GM12878 (cell line): ENCODE results near the gene TBC1D32. TPM values are rescaled to one million over a fixed set of nuclear protein-coding genes. Genes with fewer than 3 reads are reported as not detected.

ENCODE experiments used
- ATAC-seq: fragments of 200-7000 bp; cut with Tn5 transposase; 3 replicates; pipeline ENCODE4 v1.9.1; 2020; ENCODE audit warnings: mild to moderate bottlenecking, moderate library complexity
- BruUV-seq: library from RNA; stranded (reverse); fragments of 400-500 nt; replicated peaks from 2 replicates; lab custom pipeline; 2021; lab: Mats Ljungman, UMichigan
- CTCF ChIA-PET: fragments of 300-600 bp; sonication (Branson Sonifier 250); formaldehyde crosslinking; extraction: SDS; loops from one replicate; lab custom pipeline; 2021; ENCODE audit warnings: inconsistent platforms; lab: Yijun Ruan, JAX
- POLR2A ChIA-PET: fragments of 350-600 bp; formaldehyde crosslinking; extraction: SDS; loops from one replicate; lab custom pipeline; 2021; ENCODE audit warnings: inconsistent platforms; lab: Charles Lee
- RAD21 ChIA-PET: fragments of 300-600 bp; sonication (Branson Sonifier 250); formaldehyde crosslinking; loops from one replicate; lab custom pipeline; 2023; ENCODE audit warnings: antibody characterized with exemption; ENCODE audit not compliant: unreplicated experiment; lab: Charles Lee
- SMC1A ChIA-PET: fragments of 300-600 bp; sonication (Branson Sonifier 250); formaldehyde crosslinking; loops from one replicate; lab custom pipeline; 2023; ENCODE audit not compliant: unreplicated experiment, uncharacterized antibody; lab: Charles Lee
- DNase-seq: peaks from one replicate; pipeline ENCODE4 v3.0.0-alpha.2; 2011; ENCODE audit warnings: low read depth, low spot score
- FAIRE-seq: peaks from 3 replicates; lab custom pipeline; 2011; peaks lifted over from hg19 to GRCh38; lab: Jason Lieb, UNC
- H2AFZ ChIP-seq: 2 replicates; pipeline ENCODE4 v1.6.0; 2011; ENCODE audit warnings: low read depth, low read length, control low read depth; ENCODE audit not compliant: control insufficient read depth
- H3K27ac ChIP-seq: 2 replicates; pipeline ENCODE4 v1.5.1; 2011; ENCODE audit warnings: control low read depth; ENCODE audit not compliant: control insufficient read depth, insufficient read depth
- H3K27me3 ChIP-seq, 2 experiments: replicated peaks in 1 of 2; 2 replicates each; pipeline versions ENCODE4 v1.6.0 to v1.6.1; 2011; ENCODE audit warnings: low read length in 1 of 2; ENCODE audit not compliant: control insufficient read depth in 2 of 2, insufficient read depth in 2 of 2
- H3K36me3 ChIP-seq, 2 experiments: 2 replicates each; pipeline ENCODE4 v1.5.1; 2011; ENCODE audit warnings: low read length in 1 of 2; ENCODE audit not compliant: control insufficient read depth in 2 of 2, insufficient read depth in 2 of 2
- H3K4me1 ChIP-seq: 2 replicates; pipeline ENCODE4 v1.6.1; 2011; ENCODE audit warnings: mild to moderate bottlenecking, low read length, moderate library complexity, mixed read lengths; ENCODE audit not compliant: control insufficient read depth, insufficient read depth
- H3K4me2 ChIP-seq: 2 replicates; pipeline ENCODE4 v1.6.0; 2011; ENCODE audit warnings: control low read depth; ENCODE audit not compliant: control insufficient read depth, insufficient read depth
- H3K4me3 ChIP-seq: fragments of 200-600 bp; sonication (generic); 2 replicates; pipeline ENCODE4 v1.5.1; 2016
- H3K79me2 ChIP-seq: 2 replicates; pipeline ENCODE4 v1.6.0; 2011; ENCODE audit warnings: low read length; ENCODE audit not compliant: control insufficient read depth, insufficient read depth
- H3K9ac ChIP-seq: 2 replicates; pipeline ENCODE4 v1.8.0; 2011; ENCODE audit warnings: low read length, control low read depth, mixed read lengths; ENCODE audit not compliant: control insufficient read depth, insufficient read depth
- H3K9me3 ChIP-seq: replicated peaks from 3 replicates; pipeline ENCODE4 v1.5.1; 2011; ENCODE audit warnings: mild to moderate bottlenecking, low read length; ENCODE audit not compliant: control insufficient read depth, insufficient read depth
- H4K20me1 ChIP-seq: 2 replicates; pipeline ENCODE4 v1.6.0; 2011; ENCODE audit not compliant: control insufficient read depth, insufficient read depth
- ATF7 ChIP-seq: fragments of 450-650 bp; IDR thresholded peaks from 2 replicates; pipeline ENCODE4 v1.6.1; 2016; ENCODE audit warnings: low read depth, mild to moderate bottlenecking
- BCLAF1 ChIP-seq: fragments of 450-650 bp; IDR thresholded peaks from 2 replicates; pipeline ENCODE4 v1.6.1; 2017; ENCODE audit warnings: antibody characterized with exemption, mild to moderate bottlenecking, moderate library complexity
- CBFB ChIP-seq: IDR thresholded peaks from 2 replicates; pipeline ENCODE4 v1.6.1; 2016; ENCODE audit warnings: antibody characterized with exemption, low read depth
- CBX3 ChIP-seq: fragments of 200-600 bp; sonication (generic); IDR thresholded peaks from 2 replicates; pipeline ENCODE4 v1.6.1; 2016; ENCODE audit warnings: low read depth, borderline replicate concordance
- CREB1 ChIP-seq: IDR thresholded peaks from 2 replicates; pipeline ENCODE4 v1.6.1; 2012; ENCODE audit warnings: low read depth, mild to moderate bottlenecking, inconsistent platforms
- E4F1 ChIP-seq: fragments of 450-650 bp; IDR thresholded peaks from 2 replicates; pipeline ENCODE4 v1.6.1; 2018; ENCODE audit warnings: borderline replicate concordance, mild to moderate bottlenecking; ENCODE audit not compliant: partially characterized antibody
- EGR1 ChIP-seq, 2 experiments: IDR thresholded peaks; 1 replicate in 1 of 2; 2 replicates in 1 of 2; pipeline ENCODE4 v1.6.1; 2011 to 2012; ENCODE audit warnings: low read depth in 2 of 2, low read length in 2 of 2, borderline replicate concordance in 1 of 2, mild to moderate bottlenecking in 1 of 2, moderate library complexity in 1 of 2
- GABPA ChIP-seq: IDR thresholded peaks from 2 replicates; pipeline ENCODE4 v1.6.1; 2014; ENCODE audit warnings: antibody characterized with exemption, low read depth, mild to moderate bottlenecking, inconsistent platforms
- KAT2A ChIP-seq: conservative IDR thresholded peaks from 2 replicates; pipeline ENCODE4 v1.6.1; 2011; ENCODE audit warnings: low read depth, low read length; ENCODE audit not compliant: control insufficient read depth
- MXI1 ChIP-seq: fragments of 150-350 bp; IDR thresholded peaks from 2 replicates; pipeline ENCODE4 v1.6.1; 2011; ENCODE audit warnings: low read depth, mild to moderate bottlenecking, inconsistent platforms, low read length, improper control_type of control experiment
- NR2F1 ChIP-seq: fragments of 450-650 bp; conservative IDR thresholded peaks from 2 replicates; pipeline ENCODE4 v1.6.1; 2017; ENCODE audit warnings: mild to moderate bottlenecking
- RFX5 ChIP-seq: IDR thresholded peaks from 2 replicates; pipeline ENCODE4 v1.6.1; 2011; ENCODE audit warnings: low read depth, low read length, improper control_type of control experiment
- SMC3 ChIP-seq: IDR thresholded peaks from 2 replicates; pipeline ENCODE4 v1.6.1; 2011; ENCODE audit warnings: low read length, improper control_type of control experiment, borderline replicate concordance
- STAT1 ChIP-seq: fragments of 450-650 bp; conservative IDR thresholded peaks from 2 replicates; pipeline ENCODE4 v1.6.1; 2014; ENCODE audit warnings: antibody characterized with exemption, mild to moderate bottlenecking
- SUPT20H ChIP-seq: IDR thresholded peaks from 2 replicates; pipeline ENCODE4 v1.6.1; 2011; ENCODE audit warnings: low read depth, mild to moderate bottlenecking, low read length, moderate library complexity, borderline replicate concordance; ENCODE audit not compliant: control insufficient read depth
- TCF3 ChIP-seq: IDR thresholded peaks from 2 replicates; pipeline ENCODE4 v1.6.1; 2012; ENCODE audit warnings: low read depth, mild to moderate bottlenecking, low read length, borderline replicate concordance; ENCODE audit not compliant: insufficient read depth
- ZBTB33 ChIP-seq: fragments of 450-650 bp; IDR thresholded peaks from 2 replicates; pipeline ENCODE4 v1.6.1; 2017; ENCODE audit warnings: mild to moderate bottlenecking
- ZNF207 ChIP-seq: fragments of 450-650 bp; IDR thresholded peaks from 2 replicates; pipeline ENCODE4 v1.6.1; 2014; ENCODE audit warnings: antibody characterized with exemption, mild to moderate bottlenecking, borderline replicate concordance
- WGBS: methylation state at CpG from one replicate; pipeline ENCODE4 v1.1.6; 2016; ENCODE audit warnings: low lambda C conversion rate; ENCODE audit not compliant: insufficient replicate concordance, insufficient coverage; ENCODE audit errors: missing lambda C conversion rate; 5-methylcytosine and 5-hydroxymethylcytosine counted together
- in situ Hi-C: fragments of 300-500 bp; cut with MboI; formaldehyde crosslinking; loops from 9 replicates; pipeline ENCODE4 v1.14.3; 2018; ENCODE audit warnings: mixed read lengths
- intact Hi-C: fragments of 100-400 bp; cut with micrococcal nuclease; formaldehyde crosslinking; loops from one replicate; pipeline ENCODE4 v1.14.2; 2022; ENCODE audit not compliant: unreplicated experiment
- polyA plus RNA-seq, 11 experiments: library from polyadenylated mRNA; depleted of rRNA in 4 of 11; unstranded in 6 of 11; stranded (reverse) in 5 of 11; fragments of >200 nt; fragmentation: Nextera tagmentation in 4 of 11; fragmentation: Illumina TruSeq in 1 of 11; extraction: Ambion mirVana in 4 of 11; extraction: Trizol in 1 of 11; gene quantifications; 1 replicate in 1 of 11; 2 replicates in 10 of 11; pipeline versions ENCODE4 v1.2.1 to v1.2.3, GENCODE V29; 2011 to 2016; ENCODE audit warnings: inconsistent platforms in 2 of 11, missing spikeins in 2 of 11, low read depth in 1 of 11
- total RNA-seq, 4 experiments: library from RNA; depleted of rRNA in 3 of 4; stranded (reverse); fragments of >200 nt in 3 of 4; fragmentation: Illumina TruSeq in 1 of 4; extraction: Trizol in 1 of 4; gene quantifications; 2 replicates each; pipeline versions ENCODE4 v1.2.1 to v1.2.3, GENCODE V29; 2013 to 2021

The TBC1D32 gene
- total and polyA plus RNA-seq, 10 of the 15 experiments (the other 5 are each of a cell fraction or from before 2014, with no cell fraction given): 2.2 to 10.2 (median 4.1) TPM

GRCh38 chr6:121235386-121235785, 98.9 kb downstream of the TBC1D32 start:
- H3K4me2 ChIP-seq: no peak overlapping the region
- in situ Hi-C loops (no loop called here), intact Hi-C loops (loop anchor here (5.0 kb wide), 1 partner anchor 178 kb away; no protein-coding TSS in a partner anchor)
- ATAC-seq (no peak), DNase-seq (no peak), FAIRE-seq (no peak)
- ChIA-PET SMC1A (interaction anchor here (1.1 to 1.8 kb wide), 2 partner anchors 15 to 35 kb away, joined by 4 to 5 read pairs; no protein-coding TSS in a partner anchor), RAD21 (no interaction called here), CTCF (no interaction called here), POLR2A (no interaction called here)
- BruUV-seq: no TSS peak
- no peaks in the 10 kb centered on the region for H3K4me1 ChIP-seq
- no peak overlapping the region for H3K9ac ChIP-seq
- no peaks in the 10 kb centered on the region for H3K27me3 ChIP-seq
- H3K36me3 ChIP-seq: peaks cover 0 to 3% of the 10 kb centered on the region in 2 experiments; a peak in 2 of 4 replicates
- H2AFZ ChIP-seq: no peak overlapping the region
- H3K27ac ChIP-seq: no peak overlapping the region
- no peak overlapping the region for H3K4me3 ChIP-seq
- no peaks in the 10 kb centered on the region for H4K20me1 ChIP-seq
- H3K9me3 ChIP-seq: no peaks in the 10 kb centered on the region
- WGBS: 100% methylated on average over 3 of the region's 3 CpGs
- H3K79me2 ChIP-seq: no peaks in the 10 kb centered on the region
- no peak for TF ChIP-seq NR2F1
- no peak for TF ChIP-seq ZBTB33
- TF ChIP-seq EGR1 (IDR thresholded peaks at IDR 0.05; ENCODE audit: borderline replicate concordance in 1 of 2, low read depth in 2 of 2, low read length in 2 of 2): no peak
- TF ChIP-seq SMC3: no peak
- TF ChIP-seq MXI1: no peak
- no peak for TF ChIP-seq ZNF207
- no peak for TF ChIP-seq CREB1
- TF ChIP-seq ATF7: no peak
- no peak for TF ChIP-seq KAT2A
- TF ChIP-seq E4F1: no peak
- no peak for TF ChIP-seq STAT1
- TF ChIP-seq GABPA: no peak
- TF ChIP-seq TCF3: no peak
- no peak for TF ChIP-seq CBX3
- no peak for TF ChIP-seq BCLAF1
- TF ChIP-seq CBFB: no peak
- TF ChIP-seq RFX5: no peak
- no peak for TF ChIP-seq SUPT20H
